CD14-positive monocyte (primary cell): Measurements from ENCODE around the gene TMEM240. TPM values are rescaled to one million over a fixed set of nuclear protein-coding genes. Genes with fewer than 3 reads are reported as not detected.
A peak's percentile ranks its signal among the peaks of the same experiment; 100 is the strongest.

Experiments used
- DNase-seq, 3 donors: peaks; one replicate each; pipeline ENCODE4 v3.0.0-alpha.2; 2011 to 2022
- H2AFZ ChIP-seq: 2 replicates; pipeline ENCODE4 v1.6.0; 2012; ENCODE audit warnings: mild to moderate bottlenecking, low read depth, low read length, inconsistent platforms; ENCODE audit not compliant: insufficient read depth, poor library complexity, severe bottlenecking
- H3K27ac ChIP-seq, 2 donors: 1 replicate in 1 of 2; 2 replicates in 1 of 2; pipeline ENCODE4 v1.5.1; 2012 to 2013; ENCODE audit warnings: low read length in 2 of 2, control low read depth in 1 of 2, inconsistent platforms in 1 of 2, low read depth in 1 of 2, mild to moderate bottlenecking in 1 of 2
- H3K27me3 ChIP-seq, 2 donors: one replicate each; pipeline versions ENCODE4 v1.6.0 to v1.6.1; 2011 to 2013; ENCODE audit warnings: low read length in 2 of 2; ENCODE audit not compliant: control insufficient read depth in 2 of 2, insufficient read depth in 2 of 2
- H3K36me3 ChIP-seq, 2 donors: replicated peaks in 1 of 2; 1 replicate in 1 of 2; 2 replicates in 1 of 2; pipeline versions ENCODE4 v1.5.1 to v1.6.1; 2012 to 2013; ENCODE audit warnings: low read length in 2 of 2, control low read depth in 1 of 2, inconsistent platforms in 1 of 2, mild to moderate bottlenecking in 1 of 2; ENCODE audit not compliant: insufficient read depth in 2 of 2, control insufficient read depth in 1 of 2
- H3K4me1 ChIP-seq, 2 donors: 1 replicate in 1 of 2; 2 replicates in 1 of 2; pipeline versions ENCODE4 v1.5.1 to v1.6.1; 2012 to 2013; ENCODE audit warnings: low read length in 2 of 2, control low read depth in 1 of 2, inconsistent platforms in 1 of 2, mild to moderate bottlenecking in 1 of 2, moderate library complexity in 1 of 2; ENCODE audit not compliant: insufficient read depth in 2 of 2, control insufficient read depth in 1 of 2
- H3K4me2 ChIP-seq: replicated peaks from 2 replicates; pipeline ENCODE3; 2012; ENCODE audit warnings: low read length, moderate library complexity, mild to moderate bottlenecking; ENCODE audit not compliant: poor library complexity, severe bottlenecking; ENCODE audit errors: extremely low read depth
- H3K4me3 ChIP-seq, 3 experiments: fragments of 200-600 bp in 1 of 3; sonication (generic) in 1 of 3; replicated peaks in 1 of 3; 1 replicate in 2 of 3; 2 replicates in 1 of 3; pipeline ENCODE4 v1.5.1; 2011 to 2013; ENCODE audit warnings: low read length in 3 of 3, mild to moderate bottlenecking in 3 of 3, control low read depth in 2 of 3, low read depth in 2 of 3, inconsistent platforms in 1 of 3, moderate library complexity in 1 of 3
- H3K79me2 ChIP-seq: 2 replicates; pipeline ENCODE4 v1.6.0; 2012; ENCODE audit warnings: mild to moderate bottlenecking, control low read depth, inconsistent platforms, low read length, moderate library complexity; ENCODE audit not compliant: insufficient read depth
- H3K9ac ChIP-seq: 2 replicates; pipeline ENCODE4 v1.6.0; 2017; ENCODE audit warnings: low read length, mild to moderate bottlenecking; ENCODE audit not compliant: insufficient read depth, poor library complexity, severe bottlenecking
- H3K9me3 ChIP-seq, 2 donors: replicated peaks in 1 of 2; 1 replicate in 1 of 2; 2 replicates in 1 of 2; pipeline versions ENCODE4 v1.5.1 to v1.6.1; 2012 to 2013; ENCODE audit warnings: low read length in 2 of 2, control low read depth in 1 of 2; ENCODE audit not compliant: control insufficient read depth in 1 of 2, insufficient read depth in 1 of 2
- H4K20me1 ChIP-seq: 2 replicates; pipeline ENCODE4 v1.6.0; 2012; ENCODE audit warnings: mild to moderate bottlenecking, low read length, control low read depth, moderate library complexity; ENCODE audit not compliant: insufficient read depth
- H3K27ac Mint-ChIP-seq, 7 donors: one replicate each; pipeline ENCODE4 v1.8.0; 2020; ENCODE audit warnings: mild to moderate bottlenecking in 7 of 7, mixed read lengths in 7 of 7, moderate library complexity in 6 of 7, inconsistent platforms in 2 of 7
- H3K27me3 Mint-ChIP-seq, 3 donors: one replicate each; pipeline ENCODE4 v1.8.0; 2021 to 2022; ENCODE audit warnings: low read depth in 3 of 3, mild to moderate bottlenecking in 3 of 3, mixed read lengths in 3 of 3, moderate library complexity in 3 of 3, inconsistent platforms in 1 of 3
- H3K36me3 Mint-ChIP-seq, 2 donors: one replicate each; pipeline ENCODE4 v1.8.0; 2020; ENCODE audit warnings: mixed read lengths in 2 of 2, inconsistent platforms in 1 of 2, mild to moderate bottlenecking in 1 of 2
- H3K4me1 Mint-ChIP-seq: one replicate; pipeline ENCODE4 v1.8.0; 2020; ENCODE audit warnings: mild to moderate bottlenecking, mixed read lengths
- H3K4me3 Mint-ChIP-seq, 2 donors: one replicate each; pipeline ENCODE4 v1.8.0; 2020; ENCODE audit warnings: mild to moderate bottlenecking in 2 of 2, mixed read lengths in 2 of 2, moderate library complexity in 1 of 2
- H3K9me3 Mint-ChIP-seq, 7 donors: one replicate each; pipeline ENCODE4 v1.8.0; 2020 to 2022; ENCODE audit warnings: mixed read lengths in 7 of 7, mild to moderate bottlenecking in 6 of 7, moderate library complexity in 6 of 7, inconsistent platforms in 2 of 7
- WGBS: methylation state at CpG from one replicate; pipeline ENCODE4 v1.1.5; 2013; ENCODE audit warnings: missing lambda C conversion rate; ENCODE audit not compliant: insufficient coverage; 5-methylcytosine and 5-hydroxymethylcytosine counted together
- intact Hi-C, 2 donors: fragments of 100-400 bp; cut with micrococcal nuclease; formaldehyde crosslinking; loops; one replicate each; pipeline versions ENCODE4 v1.15.0 to v1.15.1; 2023
- polyA plus RNA-seq, 3 donors: library from polyadenylated mRNA; depleted of rRNA in 1 of 3; unstranded in 2 of 3; stranded (reverse) in 1 of 3; fragments of 300-500 nt in 2 of 3; fragments of >200 nt in 1 of 3; fragmentation: Illumina TruSeq in 2 of 3; gene quantifications; 1 replicate in 2 of 3; 2 replicates in 1 of 3; pipeline ENCODE4 v1.2.3, GENCODE V29; 2012 to 2021
- TF ChIP-seq, protein P1 (sequence below): fragments of 200-600 bp; IDR thresholded peaks from one replicate; pipeline ENCODE4 v1.8.0; 2022; ENCODE audit warnings: antibody characterized with exemption, mild to moderate bottlenecking

The TMEM240 gene
- polyA plus RNA-seq, 3 donors = not detected

- DNase-seq = no peak
- Histone ChIP-seq H3K27me3 (no peaks in the 10 kb centered on the region), H3K27ac (peak overlapping the region in 1 of 2 donors; percentile 31), H3K4me3 (no peak overlapping the region), H3K9me3 (no peaks in the 10 kb centered on the region), H3K4me2 (no peak overlapping the region), H3K36me3 (peaks cover 33 to 56% of the 10 kb centered on the region in 2 donors), H4K20me1 (peaks cover 87% of the 10 kb centered on the region), H2AFZ (no peak overlapping the region), H3K9ac (no peak overlapping the region), H3K4me1 (peaks cover 10 to 14% of the 10 kb centered on the region in 2 donors), H3K79me2 (peaks cover 100% of the 10 kb centered on the region)
- 60% methylated on average over 1 of the region's 7 CpGs for whole genome bisulfite sequencing
- Mint-ChIP-seq H3K9me3 (peaks cover 0 to 2% (median 0%) of the 10 kb centered on the region in 7 donors), H3K27ac (peak overlapping the region in 1 of 7 donors; percentile 66), H3K36me3 (peaks cover 34 to 67% of the 10 kb centered on the region in 2 donors), H3K27me3 (peaks cover 0 to 3% (median 1%) of the 10 kb centered on the region in 3 donors), H3K4me1 (peaks cover 29% of the 10 kb centered on the region), H3K4me3 (no peak overlapping the region)
- TF ChIP-seq, protein P1, sequence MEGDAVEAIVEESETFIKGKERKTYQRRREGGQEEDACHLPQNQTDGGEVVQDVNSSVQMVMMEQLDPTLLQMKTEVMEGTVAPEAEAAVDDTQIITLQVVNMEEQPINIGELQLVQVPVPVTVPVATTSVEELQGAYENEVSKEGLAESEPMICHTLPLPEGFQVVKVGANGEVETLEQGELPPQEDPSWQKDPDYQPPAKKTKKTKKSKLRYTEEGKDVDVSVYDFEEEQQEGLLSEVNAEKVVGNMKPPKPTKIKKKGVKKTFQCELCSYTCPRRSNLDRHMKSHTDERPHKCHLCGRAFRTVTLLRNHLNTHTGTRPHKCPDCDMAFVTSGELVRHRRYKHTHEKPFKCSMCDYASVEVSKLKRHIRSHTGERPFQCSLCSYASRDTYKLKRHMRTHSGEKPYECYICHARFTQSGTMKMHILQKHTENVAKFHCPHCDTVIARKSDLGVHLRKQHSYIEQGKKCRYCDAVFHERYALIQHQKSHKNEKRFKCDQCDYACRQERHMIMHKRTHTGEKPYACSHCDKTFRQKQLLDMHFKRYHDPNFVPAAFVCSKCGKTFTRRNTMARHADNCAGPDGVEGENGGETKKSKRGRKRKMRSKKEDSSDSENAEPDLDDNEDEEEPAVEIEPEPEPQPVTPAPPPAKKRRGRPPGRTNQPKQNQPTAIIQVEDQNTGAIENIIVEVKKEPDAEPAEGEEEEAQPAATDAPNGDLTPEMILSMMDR = no peak
- intact Hi-C loops = no loop called here
Measured at GRCh38 chr1:1569341-1569740, 28.9 kb upstream of the TMEM240 start.

- no peak overlapping the region for H2AFZ ChIP-seq
- no peak for DNase-seq
- peaks cover 99% of the 10 kb centered on the region for H3K79me2 ChIP-seq
- Mint-ChIP-seq H3K9me3 (no peaks in the 10 kb centered on the region), H3K27me3 (peaks cover 0 to 3% (median 1%) of the 10 kb centered on the region in 3 donors), H3K27ac (peak overlapping the region in 1 of 7 donors; percentile 74), H3K4me3 (no peak overlapping the region), H3K4me1 (peaks cover 21% of the 10 kb centered on the region), H3K36me3 (peaks cover 45 to 76% of the 10 kb centered on the region in 2 donors)
- TF ChIP-seq, protein P1 = no peak
- peaks cover 96% of the 10 kb centered on the region for H4K20me1 ChIP-seq
- peaks cover 47 to 71% of the 10 kb centered on the region in 2 donors for H3K36me3 ChIP-seq
- H3K4me1 ChIP-seq = peaks cover 2 to 5% of the 10 kb centered on the region in 2 donors
- no peaks in the 10 kb centered on the region for H3K27me3 ChIP-seq
- intact Hi-C loops = no loop called here
- H3K4me2 ChIP-seq = no peak overlapping the region
- no peak overlapping the region for H3K4me3 ChIP-seq
- no peak overlapping the region for H3K9ac ChIP-seq
- WGBS = 83% methylated on average over 8 of the region's 10 CpGs
- peak overlapping the region in 1 of 2 donors; percentile 7 for H3K27ac ChIP-seq
- H3K9me3 ChIP-seq = no peaks in the 10 kb centered on the region
Measured at GRCh38 chr1:1567891-1568291, 27.5 kb upstream of the TMEM240 start.
